ENCODE data around the gene AFF4.

GRCh38 chr5:132853323-132853722, 110.1 kb downstream of the AFF4 start:
- no peak for TF ChIP-seq CTCF (IDR thresholded peaks at IDR 0.05; ENCODE audit: poor library complexity)
- TF ChIP-seq EZH2 (IDR thresholded peaks at IDR 0.05; ENCODE audit: borderline replicate concordance): no peak
- TF ChIP-seq EZH2phosphoT487 (IDR thresholded peaks at IDR 0.05; ENCODE audit: low read depth, severe bottlenecking, unreplicated experiment): no peak
